ENCODE results near the gene NEU3.
"Not testable (repeated sequence)": the region's sequence is repeated elsewhere in the genome, so short reads cannot be mapped to it uniquely, and the experiment has no call there.

The NEU3 gene

DNA sequence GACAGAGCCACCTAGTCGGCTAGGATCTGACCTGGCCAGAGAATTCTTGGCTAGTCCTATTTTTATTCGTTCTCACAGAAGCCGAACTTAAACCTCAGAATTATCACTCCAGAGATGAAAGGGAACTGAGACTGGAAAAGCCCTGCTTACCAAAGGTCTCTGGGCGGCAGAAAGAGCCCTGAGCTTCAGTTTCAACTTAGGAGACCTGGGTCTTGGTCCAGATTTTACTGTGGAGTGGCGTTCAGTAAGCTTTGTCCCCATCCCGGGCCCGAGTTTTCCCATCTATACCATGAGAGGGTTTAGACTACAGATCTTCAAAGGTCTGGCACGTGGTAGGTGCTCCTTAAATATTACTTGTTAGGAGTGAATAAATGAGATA is 516 bp downstream of the NEU3 start:
- no peak for DNase-seq

GRCh38 chr11:74990150-74990549 is 1.4 kb downstream of the NEU3 start:
- not testable (repeated sequence) for DNase-seq

DNA sequence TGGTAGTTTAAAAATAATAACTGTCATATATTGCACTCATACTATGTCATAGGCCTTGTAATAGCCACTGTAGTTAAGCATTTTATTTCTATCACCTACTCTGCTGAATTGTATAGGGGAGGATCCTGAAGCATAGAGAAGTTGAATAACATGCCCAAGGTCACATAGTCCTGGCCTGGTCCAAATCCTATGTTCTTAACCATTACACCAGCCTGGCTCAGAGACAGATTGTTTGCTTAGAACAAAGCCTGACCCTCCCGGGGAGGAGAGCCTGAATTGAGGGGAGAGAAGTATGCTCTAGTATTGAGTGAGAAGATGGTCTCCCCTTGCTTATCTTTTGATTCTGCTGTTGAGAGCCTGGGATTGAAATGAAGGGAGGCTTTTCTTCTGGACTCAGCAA is 2.2 kb downstream of the NEU3 start:
- DNase-seq: no peak

- no peak for DNase-seq
These were observed 4.1 kb downstream of the NEU3 start for GRCh38 chr11:74992852-74993251.

- no peak for DNase-seq
These were observed 12.2 kb downstream of the NEU3 start for GRCh38 chr11:75000975-75001354.

GRCh38 chr11:75001686-75002085 is 13.0 kb downstream of the NEU3 start:
- no peak for DNase-seq

DNA sequence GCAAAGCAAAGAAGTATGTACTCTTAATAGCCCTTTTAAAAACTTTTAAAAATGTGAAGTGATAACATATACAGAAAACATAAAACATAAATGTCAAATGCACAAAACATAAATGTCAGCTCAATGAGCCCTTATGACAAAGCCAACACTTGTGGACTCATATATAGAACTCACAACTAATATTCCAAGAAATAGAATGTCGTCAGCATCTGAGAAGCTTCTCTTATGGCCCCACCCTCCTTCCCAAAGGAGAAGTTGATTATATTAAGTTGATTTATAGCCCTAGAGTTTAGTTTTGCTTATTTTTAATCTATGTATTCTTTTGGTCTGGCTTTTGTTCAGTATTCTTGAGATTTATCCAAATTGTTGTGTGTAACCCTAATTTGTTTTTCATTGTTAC is 13.8 kb downstream of the NEU3 start:
- no peak for DNase-seq

- no peak for DNase-seq
These were observed 15.5 kb downstream of the NEU3 start for GRCh38 chr11:75004215-75004614.

- no peak for DNase-seq
These were observed 22.6 kb downstream of the NEU3 start for GRCh38 chr11:75011357-75011756.

DNA sequence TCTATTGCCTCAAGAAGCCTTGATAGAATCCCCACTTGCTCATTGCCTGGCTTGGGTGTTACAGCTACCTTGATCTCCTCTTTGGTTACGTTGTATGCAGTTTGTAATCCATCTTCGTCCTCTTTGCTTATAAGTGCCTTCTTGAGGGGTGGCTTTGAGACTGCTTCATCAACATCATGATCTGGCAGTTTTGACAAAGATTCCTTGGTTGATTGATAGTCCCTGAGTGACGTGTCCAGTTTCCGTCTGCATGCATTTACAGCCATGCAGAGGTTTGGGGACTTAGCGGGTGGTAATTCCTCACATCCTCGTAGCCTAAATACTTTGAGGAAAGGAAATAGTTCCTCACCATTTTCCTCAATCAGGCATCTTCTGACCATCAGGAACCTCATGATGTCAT is 23.1 kb downstream of the NEU3 start:
- no peak for DNase-seq

- DNase-seq: no peak
These were observed 24.3 kb downstream of the NEU3 start for GRCh38 chr11:75013051-75013450.

- no peak for DNase-seq
These were observed 25.4 kb downstream of the NEU3 start for GRCh38 chr11:75014129-75014528.

DNA sequence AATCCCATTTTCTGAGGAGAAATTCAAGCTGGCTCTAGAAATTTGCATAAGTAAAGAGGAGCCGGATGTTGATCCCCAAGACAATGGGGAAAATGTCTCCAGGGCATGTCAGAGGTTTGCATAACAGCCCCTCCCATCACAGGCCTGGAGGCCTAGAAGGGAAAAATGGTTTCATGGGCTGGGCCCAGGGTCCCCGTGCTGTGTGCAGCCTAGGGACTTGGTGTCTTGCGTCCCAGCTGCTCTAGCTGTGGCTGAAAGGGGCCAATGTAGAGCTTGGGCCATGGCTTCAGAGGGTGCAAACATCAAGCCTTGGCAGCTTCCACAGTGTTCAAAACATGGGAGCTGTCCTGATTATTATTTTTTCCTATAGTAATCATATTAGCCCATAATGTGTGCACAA is 30.5 kb downstream of the NEU3 start:
- not testable (repeated sequence) for DNase-seq

DNA sequence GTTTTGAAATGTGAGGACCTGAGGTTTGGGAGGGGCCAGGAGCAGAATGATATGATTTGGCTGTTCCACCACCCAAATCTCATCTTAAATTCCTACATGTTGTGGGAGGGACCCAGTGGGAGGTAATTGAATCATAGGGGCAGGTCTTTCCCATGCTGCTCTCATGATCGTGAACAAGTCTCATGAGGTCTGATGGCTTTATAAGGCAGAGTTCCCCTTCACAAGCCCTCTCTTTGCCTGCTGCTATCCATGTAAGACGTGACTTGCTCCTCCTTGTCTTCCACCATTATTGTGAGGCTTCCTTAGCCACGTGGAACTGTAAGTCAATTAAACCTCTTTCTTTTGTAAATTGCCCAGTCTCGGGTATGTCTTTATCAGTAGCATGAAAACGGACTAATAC is 31.6 kb downstream of the NEU3 start:
- DNase-seq: not testable (repeated sequence)

GRCh38 chr11:75022296-75022695 is 33.6 kb downstream of the NEU3 start:
- no peak for DNase-seq

GRCh38 chr11:75022759-75023396 is 34.1 kb downstream of the NEU3 start:
- DNase-seq: peak; percentile 63 to 67

DNA sequence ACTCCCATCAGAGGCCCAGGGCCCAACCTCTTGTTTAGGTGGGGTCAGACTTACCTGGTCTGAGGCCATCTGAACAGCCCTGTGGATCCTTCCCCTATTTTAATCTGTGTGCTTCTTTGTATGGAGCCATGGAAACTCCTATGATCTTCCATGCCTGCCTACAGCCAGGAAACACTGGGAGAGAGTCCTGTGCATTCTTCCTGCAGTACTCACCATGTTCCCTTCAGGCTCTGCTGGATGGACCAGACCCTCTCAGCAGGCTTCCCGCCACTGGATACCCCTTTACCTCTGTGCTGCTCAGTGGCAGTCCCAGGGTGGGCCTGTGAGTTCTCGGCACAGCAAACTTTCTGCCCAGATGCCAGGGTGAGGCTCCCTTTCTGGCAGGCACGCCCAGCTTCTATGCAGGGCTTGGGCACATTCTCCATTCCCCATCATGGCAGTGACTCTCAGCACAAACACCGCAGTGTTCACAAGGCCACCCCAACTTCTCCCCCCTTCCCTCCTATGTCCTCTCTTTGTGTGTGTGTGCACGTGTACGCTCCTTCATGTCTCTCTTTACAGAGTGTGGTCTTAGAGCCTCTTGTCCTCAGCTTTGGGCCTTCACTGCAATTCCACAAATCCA is 34.8 kb downstream of the NEU3 start:
- DNase-seq: no peak

DNA sequence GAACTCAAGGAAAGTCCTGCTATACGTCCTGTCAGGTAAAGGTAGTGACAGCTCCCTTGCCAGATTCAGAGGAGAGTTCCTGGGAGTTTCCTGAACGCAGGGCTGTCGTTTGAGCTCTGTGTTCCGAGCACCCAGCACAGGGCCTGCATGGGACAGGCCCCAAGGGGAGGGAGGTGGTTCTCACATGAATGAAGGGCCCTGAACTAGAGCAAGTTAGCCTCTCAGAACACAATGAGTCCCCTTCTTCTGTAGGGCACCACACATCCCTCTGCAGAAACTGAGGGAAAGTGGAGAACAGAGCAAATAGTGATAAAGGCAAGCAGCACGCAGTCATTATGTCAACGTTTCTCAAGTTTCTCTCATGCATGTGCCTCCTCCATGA is 35.3 kb downstream of the NEU3 start:
- no peak for DNase-seq

DNA sequence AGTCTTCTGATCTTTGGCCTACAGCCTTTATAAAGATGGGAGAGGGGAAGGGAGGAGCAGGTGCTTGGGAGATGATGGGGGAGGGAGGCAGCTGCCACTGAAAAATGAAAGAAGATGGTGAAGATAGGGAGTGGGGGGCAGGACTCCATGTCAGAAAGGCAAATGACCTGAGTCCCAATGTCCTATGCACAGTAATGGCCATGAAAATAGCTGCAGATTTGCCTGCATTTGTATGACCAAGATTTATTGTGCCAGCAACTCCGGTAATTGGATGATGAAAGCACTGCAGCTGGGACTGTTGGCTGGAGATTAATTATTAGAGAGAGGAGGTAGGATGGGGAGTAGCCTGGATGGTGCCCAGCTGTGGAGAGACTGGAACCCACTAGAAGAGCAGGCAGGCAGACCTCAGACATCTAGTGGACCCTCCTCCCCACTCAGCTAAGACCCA is 36.1 kb downstream of the NEU3 start:
- no peak for DNase-seq

GRCh38 chr11:75025561-75025960 is 36.8 kb downstream of the NEU3 start:
- no peak for DNase-seq

GRCh38 chr11:75028321-75028720 is 39.6 kb downstream of the NEU3 start:
- no peak for DNase-seq

DNA sequence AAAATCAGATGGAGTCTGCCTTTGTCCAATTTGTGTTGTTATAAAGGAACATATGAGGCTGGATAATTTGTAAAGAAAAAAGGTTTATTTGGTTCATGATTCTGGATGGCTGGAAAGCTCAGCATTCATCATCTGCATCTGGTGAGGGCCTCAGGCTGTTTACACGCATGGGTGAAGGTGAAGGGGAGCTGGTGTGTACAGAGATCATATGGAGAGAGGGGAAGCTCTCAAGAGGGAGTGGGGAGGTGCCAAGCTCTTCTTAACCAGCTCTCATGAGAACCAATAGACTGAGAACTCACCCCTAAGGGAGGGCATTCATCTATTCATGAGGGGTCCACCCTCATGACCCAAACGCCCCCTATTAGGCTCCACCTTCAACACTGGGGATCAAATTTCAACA is 40.0 kb downstream of the NEU3 start:
- DNase-seq: no peak

GRCh38 chr11:75029836-75030631 is 41.3 kb downstream of the NEU3 start:
- DNase-seq: no peak

DNA sequence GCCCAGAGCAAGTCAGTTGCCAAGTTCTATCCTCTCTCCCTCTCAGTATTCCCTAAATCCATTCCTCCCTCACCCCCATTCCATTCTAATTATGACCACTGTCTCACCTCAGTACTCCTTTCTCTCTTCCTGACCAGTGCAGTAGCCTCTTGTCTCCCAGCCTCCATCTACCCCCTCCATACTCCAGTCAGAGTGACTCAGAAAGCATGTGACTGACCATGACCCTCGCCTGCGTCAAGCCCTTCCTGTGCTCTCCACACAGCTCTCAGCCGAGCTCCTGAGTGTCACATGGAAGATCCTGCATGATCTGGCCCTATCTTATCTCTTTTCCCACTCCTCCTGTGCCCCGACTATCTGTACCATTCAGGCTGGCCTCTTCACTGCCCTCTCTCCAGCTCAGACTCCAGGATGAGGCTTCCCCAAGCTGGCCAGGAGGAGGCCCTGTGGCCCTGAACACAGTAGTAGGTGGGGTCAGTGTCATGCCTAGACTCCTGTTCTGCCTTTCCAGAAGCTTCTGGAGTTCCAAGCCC is 42.6 kb downstream of the NEU3 start:
- no peak for DNase-seq

Measured in NCI-H2081 (cell line).